ENCODE results near the gene PLA2G7.

GRCh38 chr6:46704562-46704961 lies 30.6 kb downstream of the PLA2G7 start:
- TF ChIP-seq CTCF (IDR thresholded peaks at IDR 0.05), result peak in 3 of 4 experiments; percentile 19 to 52 (median 43)
- TF ChIP-seq POLR2AphosphoS5 (IDR thresholded peaks at IDR 0.05), result no peak
